Adrenal gland (tissue), 5 donors: ENCODE data around the gene ANKRD44.

ENCODE experiments used
- CTCF ChIP-seq, 6 experiments: fragments of 450-650 bp in 4 of 6; fragments of 200-600 bp in 2 of 6; sonication (generic) in 1 of 6; IDR thresholded peaks; 1 replicate in 5 of 6; 2 replicates in 1 of 6; pipeline versions ENCODE4 v1.5.1 to v1.8.0; 2016 to 2021; ENCODE audit warnings: antibody characterized with exemption in 6 of 6, mild to moderate bottlenecking in 2 of 6, moderate library complexity in 1 of 6
- POLR2A ChIP-seq, 2 donors: fragments of 450-650 bp; IDR thresholded peaks; one replicate each; pipeline ENCODE4 v1.6.1; 2017; ENCODE audit warnings: antibody characterized with exemption in 2 of 2, mild to moderate bottlenecking in 2 of 2, moderate library complexity in 1 of 2
- donor health status: DM: no; HTN: no; CAD: no.

- no peak for TF ChIP-seq CTCF (IDR thresholded peaks at IDR 0.05)
- TF ChIP-seq POLR2A (IDR thresholded peaks at IDR 0.05) = no peak
These were observed 338.9 kb downstream of the ANKRD44 start for GRCh38 chr2:196971574-196972279.
